PC-9 (cell line): ENCODE data around the gene APCDD1L. TPM values are rescaled to one million over a fixed set of nuclear protein-coding genes. Genes with fewer than 3 reads are reported as not detected.

Experiments
- BruUV-seq: library from RNA; stranded (reverse); fragments of 400-500 nt; replicated peaks from 2 replicates; lab custom pipeline; 2021; lab: Mats Ljungman, UMichigan
- CTCF ChIA-PET: fragments of 300-600 bp; sonication (Branson Sonifier 250); formaldehyde crosslinking; loops from one replicate; lab custom pipeline; 2022; ENCODE audit warnings: antibody characterized with exemption; lab: Charles Lee
- POLR2A ChIA-PET: fragments of 300-600 bp; sonication (Branson Sonifier 250); formaldehyde crosslinking; loops from one replicate; lab custom pipeline; 2022; ENCODE audit warnings: antibody characterized with exemption; ENCODE audit not compliant: unreplicated experiment; lab: Charles Lee
- DNase-seq, 2 experiments: peaks; one replicate each; pipeline versions ENCODE4 v3.0.0 to v3.0.0-alpha.2; 2015 to 2022; ENCODE audit warnings: mixed read lengths in 1 of 2
- H2AFZ ChIP-seq: fragments of 200-600 bp; sonication (generic); 2 replicates; pipeline ENCODE4 v1.8.1; 2017; ENCODE audit warnings: antibody characterized with exemption
- H3F3A ChIP-seq: fragments of 200-600 bp; sonication (generic); 2 replicates; pipeline ENCODE4 v1.8.1; 2017; ENCODE audit warnings: antibody characterized with exemption, mild to moderate bottlenecking, low read depth; ENCODE audit not compliant: insufficient read depth
- H3K27ac ChIP-seq: fragments of 200-600 bp; sonication (generic); 2 replicates; pipeline ENCODE4 v1.6.1; 2016; ENCODE audit warnings: mixed run types
- H3K27me3 ChIP-seq: fragments of 200-600 bp; sonication (generic); 2 replicates; pipeline ENCODE4 v1.6.1; 2016; ENCODE audit warnings: low read depth, mixed run types; ENCODE audit not compliant: insufficient read depth
- H3K36me3 ChIP-seq: fragments of 200-600 bp; sonication (generic); 2 replicates; pipeline ENCODE4 v1.6.1; 2016; ENCODE audit warnings: low read depth, mixed run types
- H3K4me1 ChIP-seq: fragments of 200-600 bp; sonication (generic); replicated peaks from 2 replicates; pipeline ENCODE4 v1.6.1; 2016; ENCODE audit warnings: mixed run types; ENCODE audit not compliant: insufficient read depth
- H3K4me2 ChIP-seq: fragments of 200-600 bp; sonication (generic); 2 replicates; pipeline ENCODE4 v1.6.1; 2017; ENCODE audit warnings: mixed run types
- H3K4me3 ChIP-seq: fragments of 200-600 bp; sonication (generic); 2 replicates; pipeline ENCODE4 v1.6.1; 2016; ENCODE audit warnings: mixed run types
- H3K79me2 ChIP-seq: fragments of 200-600 bp; sonication (generic); 2 replicates; pipeline ENCODE4 v1.6.1; 2017; ENCODE audit warnings: low read depth, mixed run types
- H3K9me2 ChIP-seq: fragments of 200-600 bp; sonication (generic); 2 replicates; pipeline ENCODE4 v1.8.1; 2017; ENCODE audit warnings: mild to moderate bottlenecking; ENCODE audit not compliant: insufficient read depth
- H3K9me3 ChIP-seq: fragments of 200-600 bp; sonication (generic); 2 replicates; pipeline ENCODE4 v1.8.1; 2016; ENCODE audit warnings: low read depth; ENCODE audit not compliant: insufficient read depth
- H4K20me1 ChIP-seq: fragments of 200-600 bp; sonication (generic); 2 replicates; pipeline ENCODE4 v1.8.1; 2017; ENCODE audit not compliant: insufficient read depth
- CTCF ChIP-seq: fragments of 200-600 bp; sonication (generic); conservative IDR thresholded peaks from 2 replicates; pipeline ENCODE4 v1.6.1; 2017; ENCODE audit warnings: mixed run types, antibody characterized with exemption, mild to moderate bottlenecking, moderate library complexity
- EZH2 ChIP-seq: fragments of 200-600 bp; sonication (generic); IDR thresholded peaks from 2 replicates; pipeline ENCODE4 v1.8.0; 2017; ENCODE audit warnings: antibody characterized with exemption, low read depth
- intact Hi-C: fragments of 100-400 bp; cut with micrococcal nuclease; formaldehyde crosslinking; loops from one replicate; pipeline ENCODE4 v1.10.0; 2022; ENCODE audit not compliant: unreplicated experiment
- total RNA-seq: library from RNA; stranded (reverse); gene quantifications from 2 replicates; pipeline ENCODE4 v1.2.3, GENCODE V29; 2021

Gene APCDD1L
- total RNA-seq, 1 experiment from 2014 or later = 3.0 TPM

GRCh38 chr20:58461104-58461503 is 54.1 kb downstream of the APCDD1L start:
- Histone ChIP-seq H3K4me2 (no peak overlapping the region), H2AFZ (no peak overlapping the region), H3K27ac (no peak overlapping the region), H3K27me3 (no peaks in the 10 kb centered on the region), H3K4me1 (no peaks in the 10 kb centered on the region), H3F3A (no peaks in the 10 kb centered on the region), H3K9me3 (no peaks in the 10 kb centered on the region), H3K4me3 (no peak overlapping the region), H3K9me2 (no peaks in the 10 kb centered on the region), H3K36me3 (no peaks in the 10 kb centered on the region), H3K79me2 (no peaks in the 10 kb centered on the region), H4K20me1 (no peaks in the 10 kb centered on the region)
- intact Hi-C loops = no loop called here
- ChIA-PET POLR2A (no interaction called here), CTCF (no interaction called here)
- BruUV-seq = no TSS peak
- no peak for TF ChIP-seq CTCF
- no peak for TF ChIP-seq EZH2
- DNase-seq = no peak

GRCh38 chr20:58459058-58459750 is 56.0 kb downstream of the APCDD1L start:
- CTCF ChIA-PET = no interaction called here
- no peak overlapping the region for H3K27ac ChIP-seq
- no peak for DNase-seq
- H4K20me1 ChIP-seq = no peaks in the 10 kb centered on the region
- no peaks in the 10 kb centered on the region for H3K36me3 ChIP-seq
- no peak overlapping the region for H3K4me2 ChIP-seq
- TF ChIP-seq EZH2 (no peak), CTCF (no peak)
- H3K9me2 ChIP-seq = no peaks in the 10 kb centered on the region
- POLR2A ChIA-PET = no interaction called here
- no peak overlapping the region for H2AFZ ChIP-seq
- no peaks in the 10 kb centered on the region for H3F3A ChIP-seq
- intact Hi-C loops = no loop called here
- no peaks in the 10 kb centered on the region for H3K9me3 ChIP-seq
- H3K27me3 ChIP-seq = no peaks in the 10 kb centered on the region
- H3K79me2 ChIP-seq = no peaks in the 10 kb centered on the region
- H3K4me3 ChIP-seq = no peak overlapping the region
- no TSS peak for BruUV-seq
- H3K4me1 ChIP-seq = no peaks in the 10 kb centered on the region

- H4K20me1 ChIP-seq = no peaks in the 10 kb centered on the region
- no peaks in the 10 kb centered on the region for H3K79me2 ChIP-seq
- POLR2A ChIA-PET = no interaction called here
- no peaks in the 10 kb centered on the region for H3K4me1 ChIP-seq
- TF ChIP-seq EZH2 = no peak
- TF ChIP-seq CTCF = no peak
- H3K9me2 ChIP-seq = no peaks in the 10 kb centered on the region
- H3K27ac ChIP-seq = no peak overlapping the region
- H3K4me3 ChIP-seq = no peak overlapping the region
- H3F3A ChIP-seq = no peaks in the 10 kb centered on the region
- no peaks in the 10 kb centered on the region for H3K36me3 ChIP-seq
- CTCF ChIA-PET = no interaction called here
- DNase-seq = no peak
- BruUV-seq = no TSS peak
- intact Hi-C loops = no loop called here
- H3K4me2 ChIP-seq = no peak overlapping the region
- no peaks in the 10 kb centered on the region for H3K27me3 ChIP-seq
- no peak overlapping the region for H2AFZ ChIP-seq
- no peaks in the 10 kb centered on the region for H3K9me3 ChIP-seq
These were observed 56.7 kb downstream of the APCDD1L start for GRCh38 chr20:58458342-58459057.
